Sigmoid colon (tissue), 4 donors: ENCODE data around the gene TBX15.

Source experiments
- EP300 ChIP-seq, 4 donors: sonication (generic); formaldehyde crosslinking; IDR thresholded peaks; one replicate each; pipeline ENCODE4 v1.6.1; 2017; ENCODE audit warnings: antibody characterized with exemption in 4 of 4
- POLR2A ChIP-seq, 2 donors: fragments of 450-650 bp; IDR thresholded peaks; one replicate each; pipeline ENCODE4 v1.6.1; 2016; ENCODE audit warnings: antibody characterized with exemption in 2 of 2, mild to moderate bottlenecking in 2 of 2, moderate library complexity in 2 of 2
- POLR2AphosphoS5 ChIP-seq, 4 donors: sonication (generic); formaldehyde crosslinking; IDR thresholded peaks; one replicate each; pipeline ENCODE4 v1.6.1; 2017; ENCODE audit warnings: antibody characterized with exemption in 4 of 4
- TF ChIP-seq, protein P1 (sequence below), 4 experiments: fragments of 450-650 bp in 3 of 4; fragments of 200-600 bp in 1 of 4; IDR thresholded peaks; one replicate each; pipeline ENCODE4 v1.5.1; 2016 to 2019; ENCODE audit warnings: antibody characterized with exemption in 4 of 4, mild to moderate bottlenecking in 3 of 4, moderate library complexity in 2 of 4

DNA sequence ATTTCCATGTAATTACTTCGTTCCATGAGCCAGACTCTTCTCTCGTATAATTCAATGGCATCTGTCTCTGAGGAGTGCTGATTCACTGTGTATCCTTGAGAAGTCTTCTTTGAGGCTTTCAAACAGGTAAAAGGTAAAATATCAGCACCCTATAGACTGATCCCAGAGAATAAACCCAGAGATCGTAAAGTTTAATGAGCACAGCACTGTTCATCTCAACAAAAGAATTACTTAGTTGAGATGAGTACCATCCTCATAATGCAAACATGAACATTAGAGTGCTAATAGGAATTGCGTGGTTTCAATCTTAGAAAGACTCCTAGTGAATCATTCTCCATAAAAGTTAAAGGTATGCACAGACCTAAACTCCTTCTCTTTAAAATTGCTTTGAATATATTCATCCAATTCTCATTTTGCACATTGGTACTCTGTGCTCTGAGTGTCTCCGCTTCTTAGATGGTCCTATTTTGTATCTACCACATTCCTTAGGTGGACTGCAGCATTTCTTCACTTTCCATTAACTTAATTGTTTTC, 97.2 kb downstream of the TBX15 start:
- TF ChIP-seq POLR2AphosphoS5 (IDR thresholded peaks at IDR 0.05) (no peak), POLR2A (IDR thresholded peaks at IDR 0.05) (no peak), EP300 (IDR thresholded peaks at IDR 0.05) (no peak)
- TF ChIP-seq, protein P1, sequence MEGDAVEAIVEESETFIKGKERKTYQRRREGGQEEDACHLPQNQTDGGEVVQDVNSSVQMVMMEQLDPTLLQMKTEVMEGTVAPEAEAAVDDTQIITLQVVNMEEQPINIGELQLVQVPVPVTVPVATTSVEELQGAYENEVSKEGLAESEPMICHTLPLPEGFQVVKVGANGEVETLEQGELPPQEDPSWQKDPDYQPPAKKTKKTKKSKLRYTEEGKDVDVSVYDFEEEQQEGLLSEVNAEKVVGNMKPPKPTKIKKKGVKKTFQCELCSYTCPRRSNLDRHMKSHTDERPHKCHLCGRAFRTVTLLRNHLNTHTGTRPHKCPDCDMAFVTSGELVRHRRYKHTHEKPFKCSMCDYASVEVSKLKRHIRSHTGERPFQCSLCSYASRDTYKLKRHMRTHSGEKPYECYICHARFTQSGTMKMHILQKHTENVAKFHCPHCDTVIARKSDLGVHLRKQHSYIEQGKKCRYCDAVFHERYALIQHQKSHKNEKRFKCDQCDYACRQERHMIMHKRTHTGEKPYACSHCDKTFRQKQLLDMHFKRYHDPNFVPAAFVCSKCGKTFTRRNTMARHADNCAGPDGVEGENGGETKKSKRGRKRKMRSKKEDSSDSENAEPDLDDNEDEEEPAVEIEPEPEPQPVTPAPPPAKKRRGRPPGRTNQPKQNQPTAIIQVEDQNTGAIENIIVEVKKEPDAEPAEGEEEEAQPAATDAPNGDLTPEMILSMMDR (IDR thresholded peaks at IDR 0.05) = no peak
